HG02571 (cell line): ENCODE data around the gene OARD1.
A peak's percentile ranks its signal among the peaks of the same experiment; 100 is the strongest.
"Not testable (repeated sequence)": the region's sequence is repeated elsewhere in the genome, so short reads cannot be mapped to it uniquely, and the experiment has no call there.

Experiments
- ATAC-seq: cut with Tn5 transposase; IDR thresholded peaks from one replicate; pipeline ENCODE4 v1.9.1; 2021; ENCODE audit warnings: mild to moderate bottlenecking, moderate library complexity; ENCODE audit not compliant: unreplicated experiment

Gene OARD1

GRCh38 chr6:41028561-41029412, 43.4 kb downstream of the OARD1 start:
- ATAC-seq: peak; percentile 22

DNA sequence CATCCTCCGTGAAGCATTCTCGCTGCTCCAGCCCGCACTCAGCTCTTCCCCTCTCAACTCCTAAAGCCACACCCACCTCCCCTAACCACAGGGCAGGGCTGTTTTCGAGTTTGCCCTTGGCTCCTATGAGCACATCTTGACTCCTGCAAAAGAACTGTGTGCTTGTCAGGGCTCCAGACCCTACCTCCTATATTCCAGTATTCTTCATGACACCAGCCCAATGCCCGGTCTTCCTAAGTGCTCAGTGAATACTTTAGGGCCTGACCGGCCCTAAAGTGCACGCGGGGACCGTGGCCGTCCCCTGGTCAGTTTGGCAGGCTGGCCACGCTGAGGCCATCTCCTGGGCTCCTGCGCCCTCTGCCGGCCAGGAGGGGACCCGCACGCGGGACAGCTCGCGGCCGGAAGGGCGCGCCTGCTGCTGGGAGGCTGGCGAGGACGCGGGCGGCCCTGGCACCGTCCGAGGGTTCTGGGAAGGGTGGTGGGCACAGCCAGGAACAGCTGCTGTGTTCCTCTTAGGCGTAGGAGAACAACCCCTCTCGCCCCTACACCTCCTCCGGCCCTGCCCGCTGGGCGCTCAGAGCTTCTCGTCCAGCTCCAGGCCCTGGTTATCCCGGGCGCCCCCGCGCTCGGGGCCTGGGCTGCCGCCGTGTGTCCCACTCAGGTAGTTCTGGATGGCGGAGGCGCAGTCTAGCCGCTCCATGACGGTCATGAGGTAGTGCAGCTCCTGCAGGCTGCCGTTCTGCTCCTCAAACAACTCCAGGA, 44.2 kb downstream of the OARD1 start:
- ATAC-seq: peak; percentile 83

- no peak for ATAC-seq
These were observed 44.9 kb downstream of the OARD1 start for GRCh38 chr6:41027241-41027640.

DNA sequence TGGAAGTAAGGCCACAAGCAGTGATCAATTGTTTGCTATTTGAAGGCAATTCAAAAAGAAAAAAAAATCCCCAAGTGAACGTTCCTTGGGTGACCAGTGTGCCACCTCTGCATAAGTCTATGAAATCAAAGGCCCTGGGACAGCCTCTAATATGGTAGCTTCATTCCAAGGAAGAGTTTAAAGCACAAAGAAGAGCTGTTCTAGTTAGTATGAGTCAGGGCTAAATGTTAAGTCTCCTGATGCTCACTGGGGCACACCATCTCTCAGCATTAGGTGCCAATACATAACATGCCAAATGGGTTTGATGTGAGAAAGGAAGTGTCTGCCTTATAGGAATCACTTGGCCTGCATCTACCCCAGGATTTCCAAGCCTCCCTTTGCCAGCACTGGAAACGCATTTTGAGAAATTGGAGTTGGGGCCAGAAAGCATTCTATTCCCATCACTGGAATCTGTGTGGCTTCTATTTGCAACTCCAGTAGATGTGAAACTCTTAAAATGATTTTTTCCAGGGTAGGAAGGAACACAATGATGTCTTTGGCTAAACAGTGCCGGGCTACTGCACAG, 46.1 kb downstream of the OARD1 start:
- ATAC-seq: no peak

- no peak for ATAC-seq
These were observed 49.0 kb downstream of the OARD1 start for GRCh38 chr6:41023114-41023513.

DNA sequence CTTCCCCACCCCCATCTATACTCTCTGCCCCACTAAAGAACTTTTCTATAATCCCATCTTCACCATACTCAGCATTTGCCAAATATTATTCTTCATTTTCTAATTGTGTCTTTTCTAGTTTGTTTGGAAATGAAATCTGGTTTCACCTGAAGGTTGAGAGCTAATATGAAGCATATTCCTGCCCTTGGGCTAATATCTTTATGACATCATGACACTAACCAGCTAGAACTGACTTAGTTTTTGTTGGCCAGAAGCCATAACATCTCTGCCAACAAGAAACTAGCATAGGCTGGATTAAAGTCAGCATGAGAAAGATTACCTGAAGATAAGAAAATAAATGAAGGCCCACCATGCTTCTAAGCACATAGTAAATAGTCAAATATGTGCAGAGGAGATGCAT, 49.9 kb downstream of the OARD1 start:
- ATAC-seq: no peak

- ATAC-seq: no peak
These were observed 50.3 kb downstream of the OARD1 start for GRCh38 chr6:41021832-41022231.

DNA sequence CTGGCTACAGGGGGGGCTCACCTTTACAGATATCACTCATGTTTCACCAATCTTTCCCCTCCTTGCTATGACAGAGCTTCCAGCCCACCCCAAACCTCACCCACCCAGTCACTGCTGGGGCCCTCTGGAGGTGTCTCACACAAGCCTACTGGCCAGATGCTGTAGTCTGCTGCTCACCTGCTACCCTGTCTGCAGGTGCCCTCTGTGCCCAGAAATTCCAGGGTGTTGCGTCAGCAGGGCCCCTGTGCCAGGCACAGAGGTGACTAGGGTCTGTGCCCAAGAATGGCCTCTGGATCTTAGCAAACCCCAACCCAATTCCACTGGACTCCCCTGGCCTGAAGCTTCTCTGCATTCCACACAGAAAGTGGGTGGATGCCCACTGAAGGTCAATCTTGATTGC, 54.5 kb downstream of the OARD1 start:
- ATAC-seq: no peak

GRCh38 chr6:41015860-41016259, 56.3 kb downstream of the OARD1 start:
- not testable (repeated sequence) for ATAC-seq

- ATAC-seq: no peak
These were observed 57.4 kb downstream of the OARD1 start for GRCh38 chr6:41014780-41015179.
